Stimulated activated CD4-positive, alpha-beta T cell treated with anti-CD3 and anti-CD28 coated beads, Interleukin-1b, Interleukin-23, amount 100 ng/mL, for 4 hours (primary cell): ENCODE measurements around the gene ARHGEF33.
A peak's percentile ranks its signal among the peaks of the same experiment; 100 is the strongest.
"Not testable (repeated sequence)": the region's sequence is repeated elsewhere in the genome, so short reads cannot be mapped to it uniquely, and the experiment has no call there.

Experiments
- DNase-seq, 2 donors: peaks; one replicate each; pipeline ENCODE4 v3.0.0-alpha.2; 2020; ENCODE audit warnings: low read depth in 2 of 2

ARHGEF33 gene

DNA sequence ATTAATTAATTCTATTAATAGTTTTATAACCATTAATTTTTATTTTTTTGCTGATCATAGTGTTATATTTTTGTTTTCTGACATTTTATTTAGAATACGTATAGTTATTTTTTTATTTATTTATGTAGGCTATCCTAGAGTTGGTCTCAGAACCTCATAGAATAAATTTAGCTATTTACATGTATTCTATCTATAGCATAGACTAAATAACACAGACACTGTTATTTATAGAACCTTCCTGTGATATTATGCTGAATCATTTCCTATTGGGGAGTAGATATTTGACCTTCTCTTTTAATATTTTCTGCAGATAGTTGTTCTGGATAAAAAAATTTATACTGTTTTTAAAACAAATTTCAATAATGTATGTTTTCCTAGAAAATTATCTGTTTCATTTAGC, 20.2 kb downstream of the ARHGEF33 start:
- no peak for DNase-seq

DNA sequence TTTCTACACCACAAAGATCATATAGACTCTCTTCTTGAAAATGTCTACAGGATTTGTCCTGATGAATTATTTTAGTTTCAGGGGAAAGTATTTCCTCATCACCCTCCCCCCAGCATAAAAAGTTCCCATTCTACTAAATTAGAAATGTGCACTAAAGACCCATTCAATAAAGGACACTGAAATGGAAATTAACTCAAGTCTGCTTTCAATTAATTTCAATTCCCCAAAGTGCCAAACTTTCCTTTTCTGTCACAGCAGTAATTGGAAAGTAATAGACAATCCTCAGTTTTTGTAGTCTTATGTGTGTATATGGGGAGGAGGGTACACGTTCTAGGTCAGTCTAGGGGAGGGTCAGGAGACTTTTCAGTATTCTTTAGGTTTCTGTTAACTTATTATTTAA, 21.5 kb downstream of the ARHGEF33 start:
- DNase-seq: no peak

DNA sequence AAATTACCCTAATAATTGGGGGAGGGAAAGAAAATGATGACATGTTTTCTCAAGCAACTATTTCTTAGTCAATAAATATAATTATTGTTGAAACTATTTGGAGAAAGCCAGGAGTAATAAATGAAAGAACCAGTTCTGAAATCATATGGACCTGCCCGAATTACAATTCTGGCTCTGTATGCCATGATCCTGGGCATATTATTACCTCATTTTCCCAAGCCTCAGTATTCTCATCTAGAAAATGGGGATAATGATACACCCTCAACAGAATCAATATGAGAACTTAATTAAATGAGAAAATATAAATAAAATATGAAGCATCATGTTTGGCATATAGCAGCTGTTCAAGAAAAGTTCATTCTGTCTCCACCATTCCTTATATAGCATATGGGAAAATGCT, 22.9 kb downstream of the ARHGEF33 start:
- DNase-seq: no peak

DNA sequence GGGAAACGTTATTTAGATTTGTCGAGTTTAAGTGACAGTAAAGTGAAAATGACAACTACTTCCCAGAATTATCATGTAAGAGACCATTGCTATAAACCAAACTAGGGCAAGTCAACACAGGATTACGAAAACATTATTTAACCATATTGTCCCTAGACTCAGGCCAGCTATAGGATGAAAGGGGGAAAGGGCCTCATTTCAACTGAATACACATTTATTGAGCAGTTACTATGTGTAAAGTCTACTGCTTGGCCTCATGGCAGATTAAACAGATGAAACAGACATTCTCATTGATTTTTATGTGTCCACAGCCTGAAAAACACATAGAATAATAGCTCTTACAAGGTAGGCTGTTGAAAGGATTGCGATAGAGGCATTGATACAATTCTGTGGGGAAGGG, 32.7 kb downstream of the ARHGEF33 start:
- no peak for DNase-seq

DNA sequence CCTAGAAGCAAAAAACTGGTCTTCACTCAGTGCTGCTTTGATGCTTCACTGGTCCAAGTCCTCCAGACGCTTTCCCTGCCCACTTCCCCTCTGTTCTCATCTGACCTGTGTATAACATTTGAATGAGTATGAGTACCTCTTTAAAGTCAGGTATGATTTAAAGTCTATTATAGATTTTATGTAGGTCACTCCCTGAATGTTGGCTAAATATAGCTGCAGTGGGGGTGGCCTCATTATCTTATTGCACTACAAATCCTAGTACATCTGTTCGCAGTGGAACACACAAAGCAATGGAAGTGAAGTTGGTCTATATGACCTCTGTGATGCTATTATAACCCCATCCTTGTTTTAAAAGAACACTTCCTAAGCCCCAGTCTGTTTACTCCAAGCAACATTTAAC, 33.2 kb downstream of the ARHGEF33 start:
- DNase-seq: no peak

DNA sequence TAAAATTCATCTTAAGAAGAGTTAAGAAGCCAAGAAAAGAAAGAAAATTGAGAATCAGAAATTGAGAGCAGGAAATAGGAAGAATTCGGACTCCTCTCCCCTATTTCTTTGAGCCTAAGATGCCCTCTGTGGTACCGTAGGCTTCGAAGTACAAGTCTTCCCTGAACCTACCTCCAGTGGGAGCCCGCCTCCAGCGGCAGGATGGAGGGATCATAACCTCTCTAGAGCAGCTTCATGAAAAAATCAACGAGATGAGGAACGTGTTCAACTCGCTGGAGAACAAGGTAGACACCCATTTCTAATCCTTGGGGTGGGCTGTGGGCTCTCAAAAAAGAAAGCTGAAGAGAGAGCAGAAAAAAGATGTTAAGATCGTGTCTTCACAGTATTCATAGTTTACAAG, 36.3 kb downstream of the ARHGEF33 start:
- DNase-seq: no peak

DNA sequence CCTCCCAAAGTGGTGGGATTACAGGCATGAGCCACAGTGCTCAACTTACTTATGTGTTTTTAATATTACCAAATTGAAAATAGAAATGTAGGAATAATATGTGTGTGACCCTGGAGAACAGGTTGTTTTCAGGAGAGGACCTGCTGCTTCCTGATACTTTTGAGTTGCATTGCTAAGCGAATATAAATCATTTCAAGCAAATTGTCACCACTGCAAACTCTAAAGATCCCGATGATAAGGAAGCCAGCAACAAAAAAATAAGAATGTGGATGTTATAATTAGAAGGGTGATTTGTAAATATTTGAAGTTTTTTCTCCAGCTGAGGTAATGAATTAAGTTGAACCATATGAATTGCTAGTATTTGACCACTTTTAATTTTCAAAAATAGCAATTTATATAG, 40.9 kb downstream of the ARHGEF33 start:
- no peak for DNase-seq

DNA sequence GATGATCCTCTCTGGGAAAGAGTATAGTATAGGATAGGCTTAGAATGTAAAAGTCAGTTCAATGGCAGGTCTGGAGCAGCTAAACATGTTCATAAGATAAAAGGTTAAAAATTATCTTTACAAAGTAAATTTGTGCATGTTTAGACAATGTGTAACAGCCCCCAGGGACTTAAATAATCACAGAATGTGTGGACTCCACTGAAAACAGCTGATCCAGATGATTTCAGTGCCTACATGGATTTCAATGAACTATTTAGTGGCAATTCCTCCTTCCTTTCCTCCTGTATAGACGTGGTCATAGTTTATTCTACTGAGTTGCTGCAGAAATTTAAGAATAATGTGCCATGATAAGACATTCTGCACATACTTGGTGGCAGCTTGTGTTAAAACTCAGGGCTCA, 42.9 kb downstream of the ARHGEF33 start:
- no peak for DNase-seq

DNA sequence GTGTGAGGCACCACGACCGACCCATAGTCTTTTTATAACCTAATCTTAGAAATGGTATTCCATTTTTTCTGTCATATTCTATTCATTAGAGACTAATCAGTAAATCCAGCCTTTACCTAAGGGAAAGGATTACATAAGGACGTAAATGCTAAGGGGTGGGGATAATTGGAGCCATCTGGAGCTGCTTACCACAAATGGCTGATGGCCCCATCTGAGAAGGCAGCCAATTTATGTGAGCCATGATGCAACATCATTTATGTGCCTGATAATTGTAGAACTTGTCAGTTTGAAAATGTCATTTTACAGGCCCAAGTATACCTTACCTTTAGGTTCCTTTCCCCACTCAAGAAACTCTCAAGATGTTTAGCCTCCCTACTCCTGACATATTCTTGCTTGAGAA, 44.0 kb downstream of the ARHGEF33 start:
- DNase-seq: no peak

DNA sequence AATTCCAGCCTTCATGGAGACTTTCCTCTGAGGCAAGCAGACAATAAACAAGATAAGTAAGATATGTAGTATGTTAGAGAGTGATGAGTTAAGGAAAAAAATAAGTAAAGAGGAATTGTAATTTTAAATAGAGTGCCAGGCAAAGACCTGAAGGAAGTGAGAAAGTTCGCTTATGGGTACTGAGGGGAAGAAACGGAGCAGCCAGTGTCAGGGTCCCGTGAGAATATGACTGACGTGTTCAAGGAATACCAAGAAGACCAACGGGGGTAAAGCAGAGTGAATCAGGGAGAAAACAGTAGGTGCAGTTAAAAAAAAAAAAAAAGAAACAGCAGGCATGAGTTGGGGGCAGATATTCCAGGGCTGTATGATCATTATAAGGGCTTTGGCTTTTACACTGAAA, 45.1 kb downstream of the ARHGEF33 start:
- no peak for DNase-seq

DNA sequence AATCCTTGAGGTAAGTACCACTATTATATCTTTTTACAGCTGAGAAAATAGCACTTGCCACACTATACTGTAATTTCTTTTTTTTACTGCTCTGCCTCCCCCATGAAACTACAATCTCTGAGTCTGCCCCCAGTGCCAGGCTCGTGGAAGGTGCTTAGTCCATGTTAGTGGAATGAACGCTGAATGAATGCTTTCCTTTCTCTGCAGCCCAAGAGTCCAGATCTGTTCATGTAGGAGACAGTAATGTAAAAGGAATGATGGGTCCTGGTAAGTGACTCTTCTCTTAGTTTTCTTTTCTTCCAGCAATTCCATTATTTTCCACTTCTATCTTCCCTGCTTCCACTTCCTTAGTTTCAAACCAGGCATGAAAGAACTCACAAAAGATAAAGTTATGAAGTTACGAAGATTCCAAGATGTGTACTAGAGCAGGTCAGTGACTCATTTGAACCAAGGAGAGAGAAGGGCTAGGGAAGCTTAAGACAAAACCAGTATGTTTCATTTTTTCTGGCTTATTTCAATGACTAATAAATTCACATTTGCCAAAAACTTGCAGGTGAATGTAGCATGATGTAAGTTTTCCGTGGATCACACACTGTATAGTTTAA, 46.0 kb downstream of the ARHGEF33 start:
- DNase-seq: no peak

DNA sequence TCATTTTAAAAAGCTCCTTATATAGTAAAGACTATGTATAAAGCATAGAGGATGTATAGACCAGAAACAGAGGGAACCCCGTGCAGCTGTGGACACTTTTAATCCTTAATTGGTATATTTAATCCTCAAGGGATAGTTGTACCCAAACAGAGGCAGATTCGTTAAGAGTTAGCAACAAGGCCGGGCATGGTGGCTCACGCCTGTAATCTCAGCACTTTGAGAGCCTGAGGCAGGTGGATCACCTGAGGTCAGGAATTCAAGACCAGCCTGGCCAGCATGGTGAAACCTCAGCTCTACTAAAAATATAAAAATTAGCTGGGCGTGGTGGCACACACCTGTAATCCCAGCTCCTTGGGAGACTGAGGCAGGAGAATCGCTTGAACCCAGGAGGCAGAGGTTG, 46.8 kb downstream of the ARHGEF33 start:
- not testable (repeated sequence) for DNase-seq

DNA sequence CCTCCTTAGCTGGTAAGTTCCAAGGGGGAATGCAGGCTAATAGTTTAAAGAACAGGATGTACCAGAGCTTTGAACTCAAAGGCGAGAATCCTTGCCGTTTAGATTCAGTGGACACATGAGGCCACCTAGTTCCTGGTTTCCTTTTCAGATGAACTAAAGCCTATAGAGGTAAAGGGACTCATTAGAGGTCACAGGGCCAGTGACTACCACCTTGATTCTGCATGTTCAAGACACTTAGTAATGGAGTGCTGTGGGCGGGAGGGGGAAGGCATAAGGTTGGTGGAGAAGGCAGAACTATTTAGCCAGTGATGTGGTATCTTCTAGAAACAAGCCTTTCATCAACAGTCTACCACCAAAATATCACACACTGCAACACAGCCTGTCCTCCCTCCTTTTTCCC, 47.9 kb downstream of the ARHGEF33 start:
- no peak for DNase-seq

DNA sequence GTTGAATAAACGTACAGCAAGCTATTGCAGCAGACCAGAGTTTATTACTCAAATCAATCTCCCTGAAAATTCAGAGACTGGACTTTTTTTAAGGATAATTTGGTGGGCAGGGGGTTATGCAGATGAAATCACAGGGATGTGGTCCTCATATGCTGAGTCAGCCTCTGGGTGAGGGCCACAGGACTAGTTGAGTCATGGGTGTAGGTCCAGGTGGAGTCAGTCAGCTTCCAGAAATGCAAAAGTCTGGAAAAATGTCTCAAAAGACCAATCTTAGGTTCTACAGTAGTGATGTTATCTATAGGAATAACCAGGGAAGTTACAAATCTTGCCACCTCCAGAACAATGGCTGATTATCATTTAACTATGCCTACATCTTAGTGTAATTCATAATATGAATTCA, 51.1 kb downstream of the ARHGEF33 start:
- no peak for DNase-seq

DNA sequence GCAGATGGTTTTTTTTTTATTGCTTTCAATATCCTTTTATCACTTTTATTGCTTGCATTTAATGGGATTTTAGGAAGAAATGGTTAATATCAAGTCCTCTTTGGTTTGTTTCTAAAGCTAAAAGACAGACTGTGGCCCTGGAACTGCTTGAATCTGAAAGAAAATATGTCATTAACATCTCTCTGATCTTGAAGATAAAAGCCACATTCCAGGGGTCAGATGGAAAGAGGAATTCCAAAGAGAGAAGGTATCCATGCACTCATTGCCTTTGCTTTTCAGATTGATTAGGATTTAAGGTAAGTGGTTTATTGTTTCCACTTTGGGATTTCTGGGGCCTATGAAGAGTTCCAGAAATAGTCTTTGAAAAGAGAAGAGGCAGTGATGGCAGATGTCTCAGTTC, 54.1 kb downstream of the ARHGEF33 start:
- DNase-seq: no peak

DNA sequence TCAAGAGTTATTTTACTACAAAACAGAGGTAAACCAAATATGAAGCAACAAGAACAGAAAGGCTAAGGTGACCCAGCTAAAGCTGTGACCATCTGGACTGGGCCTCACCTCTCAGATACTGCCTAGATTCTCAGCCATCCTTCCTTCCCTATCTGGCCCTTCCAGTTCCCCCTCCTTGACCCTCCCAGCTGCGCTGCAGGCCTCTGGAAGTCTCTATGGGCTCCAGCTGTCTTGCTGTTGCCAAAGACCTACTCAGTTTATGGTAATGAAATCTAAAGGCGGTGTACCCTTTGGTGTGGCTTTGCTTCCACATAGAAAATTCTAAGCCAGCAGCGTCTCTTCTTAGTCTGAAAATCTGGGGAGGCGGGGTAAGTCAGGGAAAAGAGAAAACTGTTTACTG, 55.7 kb downstream of the ARHGEF33 start:
- DNase-seq: no peak

DNA sequence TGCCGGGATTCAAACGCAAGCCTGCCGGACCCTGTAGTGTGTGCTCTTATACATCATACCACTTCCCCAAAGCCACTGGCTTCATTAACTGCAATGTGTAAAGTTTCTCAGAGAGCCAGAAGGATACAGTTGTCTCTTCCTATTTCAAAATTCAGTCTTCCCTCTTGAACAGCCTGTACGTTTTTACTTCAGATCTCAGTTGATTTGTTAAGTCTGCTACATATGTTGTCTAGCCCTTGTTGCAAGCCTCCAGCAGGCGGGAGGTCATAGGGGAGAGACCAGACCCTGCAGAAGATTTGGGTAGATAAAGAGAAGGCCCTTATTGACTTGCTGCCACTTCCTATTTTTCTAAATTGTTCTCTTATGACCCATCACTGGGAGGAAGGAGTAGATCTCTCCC, 56.2 kb downstream of the ARHGEF33 start:
- DNase-seq: no peak

DNA sequence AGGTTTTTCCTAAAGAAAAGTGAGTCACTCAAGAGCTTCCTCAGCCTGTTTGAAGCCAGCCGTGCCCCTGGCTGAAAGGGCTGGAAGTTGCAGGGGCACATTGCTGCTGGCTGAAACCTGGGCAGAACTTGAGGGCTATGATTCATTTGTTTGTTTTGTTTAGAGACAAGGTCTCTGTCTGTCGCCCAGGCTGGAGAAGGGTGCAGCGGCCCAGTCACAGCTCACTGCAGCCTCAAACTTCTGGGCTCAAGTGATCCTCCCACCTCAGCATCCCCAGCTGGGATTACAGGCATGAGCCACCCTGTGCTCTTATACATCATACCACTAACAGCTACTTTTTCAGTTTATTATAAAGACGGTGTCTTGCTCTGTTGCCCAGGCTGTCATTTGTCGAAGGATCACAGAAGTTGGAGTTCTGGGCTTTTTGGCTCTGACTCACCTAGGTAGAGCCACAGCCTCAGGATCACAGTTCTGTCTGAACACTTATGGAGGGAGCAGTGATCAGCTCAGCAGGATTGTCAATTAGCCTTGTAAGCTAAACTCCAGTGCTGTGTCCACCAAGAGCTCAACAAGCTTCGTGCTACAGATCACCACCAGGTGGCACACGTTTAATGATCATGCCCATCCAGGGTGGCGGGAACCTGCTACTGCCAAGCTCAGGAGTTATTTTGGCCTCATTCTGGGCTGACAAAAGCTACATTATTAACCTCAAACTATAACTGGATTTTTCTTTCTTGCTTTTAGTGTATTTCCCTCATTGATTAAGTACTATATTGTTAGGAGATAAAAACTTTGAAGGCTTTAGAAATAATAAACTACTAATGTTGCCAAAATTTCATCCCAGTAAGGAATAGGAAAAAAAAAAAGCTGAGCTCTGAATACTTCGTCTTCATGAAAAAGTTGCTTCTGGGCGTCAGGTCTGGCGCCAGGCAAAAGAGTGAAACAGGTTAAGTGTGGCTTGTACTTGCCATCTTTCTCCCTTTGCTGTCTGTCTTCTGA, 57.9 kb downstream of the ARHGEF33 start:
- peak; percentile 41 to 43 for DNase-seq

DNA sequence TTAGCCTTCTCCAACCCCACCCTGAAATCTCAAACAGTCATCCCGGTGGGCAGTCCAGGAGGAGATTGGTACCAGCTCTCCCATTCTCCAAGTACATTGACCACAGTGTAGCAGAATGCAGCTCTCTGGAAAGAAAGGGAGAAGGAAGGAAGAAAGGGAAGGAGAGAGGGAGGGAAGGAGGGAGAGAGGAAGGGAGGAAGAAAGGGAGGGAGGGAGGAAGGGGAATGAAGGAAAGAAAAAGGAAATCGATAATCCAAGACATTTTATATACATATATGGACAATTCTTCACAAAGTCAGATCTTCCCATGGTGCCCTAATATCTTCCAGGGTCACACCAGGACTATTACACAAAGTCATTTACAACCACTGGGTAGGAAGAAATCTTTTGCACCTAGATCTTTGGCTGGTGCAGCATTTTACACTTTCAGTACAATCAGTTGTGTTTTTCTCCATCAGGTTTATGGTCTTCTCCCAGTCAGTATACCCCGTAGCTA, 58.8 kb downstream of the ARHGEF33 start:
- no peak for DNase-seq

DNA sequence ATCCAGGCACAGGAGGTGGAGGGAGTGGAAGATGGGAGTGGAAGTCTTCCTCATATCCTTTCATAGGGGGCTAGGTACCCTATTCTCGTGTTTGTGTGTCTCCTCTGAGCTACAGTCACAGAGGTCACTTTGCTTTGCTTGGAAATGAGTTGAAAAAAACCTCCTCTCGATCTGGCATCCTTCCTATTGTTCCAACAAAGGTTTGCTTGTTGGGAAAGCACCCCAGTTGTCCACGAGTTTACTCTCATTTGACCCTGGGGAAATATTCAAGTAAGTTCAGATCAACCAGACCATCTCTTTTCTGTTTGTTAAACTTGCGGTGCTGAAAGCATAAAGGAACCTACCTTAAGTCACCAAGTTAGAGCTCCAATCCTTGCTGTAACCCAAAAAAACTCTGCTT, 59.3 kb downstream of the ARHGEF33 start:
- DNase-seq: no peak

DNA sequence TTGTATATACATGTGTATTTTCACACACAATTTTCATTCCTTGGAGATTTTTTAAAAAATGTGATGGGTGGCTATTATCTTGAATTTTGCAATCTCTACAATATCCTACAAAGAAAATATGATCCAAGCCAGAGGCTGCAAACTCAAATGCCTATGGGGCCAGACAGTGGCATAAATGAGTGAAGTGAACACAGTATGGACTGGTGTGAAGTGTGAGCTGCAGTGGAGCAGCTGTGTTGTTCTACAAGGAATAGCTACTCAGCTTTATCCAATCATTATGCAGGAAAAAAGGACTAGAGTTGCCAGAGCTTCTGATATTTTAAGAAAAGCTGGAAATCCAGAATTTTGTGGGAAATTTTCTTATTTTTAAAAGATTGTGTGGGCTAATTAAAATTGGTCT, 62.1 kb downstream of the ARHGEF33 start:
- DNase-seq: no peak

DNA sequence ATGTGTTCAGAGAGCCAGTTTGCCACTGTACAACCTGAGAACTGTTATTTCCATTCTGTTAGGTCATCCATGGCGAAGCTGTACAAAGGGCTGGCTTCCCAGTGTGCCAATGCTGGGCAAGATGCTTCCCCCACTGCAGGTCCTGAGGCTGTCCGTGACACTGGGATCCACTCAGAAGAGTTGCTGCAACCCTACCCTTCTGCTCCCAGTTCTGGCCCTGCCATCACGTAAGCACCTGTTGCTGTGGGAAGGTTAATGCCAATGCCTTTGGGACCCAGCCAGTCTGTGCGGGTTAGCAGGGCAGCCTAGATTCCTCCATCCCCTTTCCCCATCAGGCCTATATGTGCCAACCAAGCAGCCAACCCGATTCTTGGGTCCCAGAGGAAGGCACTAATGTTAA, 68.3 kb downstream of the ARHGEF33 start:
- no peak for DNase-seq

DNA sequence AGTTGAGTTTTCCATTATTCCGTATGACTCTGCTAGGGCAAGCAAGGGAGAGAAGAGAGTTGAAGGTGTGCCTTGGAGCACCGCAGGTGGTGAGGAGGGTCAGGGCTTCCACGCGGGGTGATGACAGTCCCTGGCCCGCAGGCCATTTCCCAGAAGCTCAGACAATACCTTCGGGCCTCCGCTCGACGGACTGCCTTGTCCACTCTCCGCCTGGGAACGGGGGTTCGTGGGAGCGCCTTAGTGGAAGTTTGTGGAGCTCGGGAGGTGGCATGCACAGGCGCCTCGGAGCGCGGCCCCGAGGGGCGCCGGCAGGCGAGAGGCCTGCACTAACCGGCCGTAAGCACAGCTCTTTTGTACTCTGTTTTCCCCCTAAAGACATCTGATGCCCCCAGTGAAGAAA, 69.8 kb downstream of the ARHGEF33 start:
- no peak for DNase-seq
